Bronchial epithelial cell (primary cell): ENCODE data around the gene TP53AIP1. TPM values are rescaled to one million over a fixed set of nuclear protein-coding genes. Genes with fewer than 3 reads are reported as not detected.

Experiments
- DNase-seq: peaks from one replicate; pipeline ENCODE4 v3.0.0-alpha.2; 2010; ENCODE audit warnings: low read depth
- FAIRE-seq: peaks from 2 replicates; lab custom pipeline; 2011; peaks lifted over from hg19 to GRCh38; lab: Jason Lieb, UNC
- H3K27me3 ChIP-seq: 2 replicates; pipeline ENCODE4 v1.5.1; 2011; ENCODE audit warnings: low read length; ENCODE audit not compliant: control insufficient read depth, insufficient read depth
- H3K36me3 ChIP-seq: 2 replicates; pipeline ENCODE4 v1.5.1; 2011; ENCODE audit warnings: low read length; ENCODE audit not compliant: control insufficient read depth, insufficient read depth
- H3K4me3 ChIP-seq: 2 replicates; pipeline ENCODE4 v1.5.1; 2011; ENCODE audit warnings: mild to moderate bottlenecking, low read depth, low read length, control low read depth
- CTCF ChIP-seq: IDR thresholded peaks from 2 replicates; pipeline ENCODE4 v1.5.1; 2011; ENCODE audit warnings: mild to moderate bottlenecking, moderate library complexity, low read length, control low read depth, inconsistent platforms; ENCODE audit not compliant: insufficient read depth, severe bottlenecking
- total RNA-seq: library from RNA; depleted of rRNA; stranded (reverse); fragments of >200 nt; gene quantifications from 2 replicates; pipeline ENCODE4 v1.2.1, GENCODE V29; 2014

Gene TP53AIP1
- total RNA-seq, 1 donor from 2014 or later = 1.3 TPM

- no peak for FAIRE-seq
- TF ChIP-seq CTCF = no peak
- H3K27me3 ChIP-seq = no peaks in the 10 kb centered on the region
- no peak overlapping the region for H3K4me3 ChIP-seq
- DNase-seq = no peak
- no peaks in the 10 kb centered on the region for H3K36me3 ChIP-seq
Observed at GRCh38 chr11:128894286-128894681, 48.4 kb downstream of the TP53AIP1 start.

- Histone ChIP-seq H3K27me3 (no peaks in the 10 kb centered on the region), H3K36me3 (no peaks in the 10 kb centered on the region), H3K4me3 (no peak overlapping the region)
- no peak for DNase-seq
- no peak for FAIRE-seq
- no peak for TF ChIP-seq CTCF
Observed at GRCh38 chr11:128893578-128894285, 48.9 kb downstream of the TP53AIP1 start.

GRCh38 chr11:128892866-128893565, 49.7 kb downstream of the TP53AIP1 start:
- no peak overlapping the region for H3K4me3 ChIP-seq
- no peak for TF ChIP-seq CTCF
- no peaks in the 10 kb centered on the region for H3K27me3 ChIP-seq
- H3K36me3 ChIP-seq = no peaks in the 10 kb centered on the region
- FAIRE-seq (peak; percentile 68), DNase-seq (peak; percentile 55)

- no peak for DNase-seq
- no peak for TF ChIP-seq CTCF
- H3K27me3 ChIP-seq = no peaks in the 10 kb centered on the region
- peak overlapping the region; percentile 57 for H3K4me3 ChIP-seq
- no peak for FAIRE-seq
- no peaks in the 10 kb centered on the region for H3K36me3 ChIP-seq
Observed at GRCh38 chr11:128891913-128892398, 50.7 kb downstream of the TP53AIP1 start.

- TF ChIP-seq CTCF = no peak
- Histone ChIP-seq H3K4me3 (peak within 1 kb of the TSS; percentile 57), H3K27me3 (no peaks in the 10 kb centered on the region), H3K36me3 (no peaks in the 10 kb centered on the region)
- FAIRE-seq (no peak), DNase-seq (no peak)
Observed at GRCh38 chr11:128890543-128891368, 51.9 kb downstream of the TP53AIP1 start, which contains the start of gene KCNJ5. Gene KCNJ5, plus strand, starts transcription at chr11:128891356. Its CDS starts 19,918 bp downstream, at chr11:128911274.
